Measurements from ENCODE around the gene OLFML2B.

DNA sequence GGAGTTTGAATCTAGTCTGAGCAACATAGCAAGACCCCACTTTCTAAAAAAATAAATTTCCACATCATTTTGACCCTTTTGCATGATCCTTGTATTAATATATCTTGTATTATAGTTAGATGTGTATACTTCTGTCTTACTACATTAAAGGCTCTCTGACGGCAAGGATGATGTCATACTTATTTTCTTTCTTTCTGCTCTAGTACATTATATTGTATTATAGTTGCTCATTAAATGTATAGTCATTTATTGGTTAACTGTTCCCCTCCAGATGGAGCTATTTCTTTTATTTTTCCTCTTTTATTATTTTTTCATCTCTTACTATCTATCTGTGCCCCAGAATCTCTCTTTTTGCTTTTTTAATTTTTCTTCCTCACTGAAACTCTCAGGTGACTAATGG is 15.0 kb upstream of the OLFML2B start:
- TF ChIP-seq, protein P1, sequence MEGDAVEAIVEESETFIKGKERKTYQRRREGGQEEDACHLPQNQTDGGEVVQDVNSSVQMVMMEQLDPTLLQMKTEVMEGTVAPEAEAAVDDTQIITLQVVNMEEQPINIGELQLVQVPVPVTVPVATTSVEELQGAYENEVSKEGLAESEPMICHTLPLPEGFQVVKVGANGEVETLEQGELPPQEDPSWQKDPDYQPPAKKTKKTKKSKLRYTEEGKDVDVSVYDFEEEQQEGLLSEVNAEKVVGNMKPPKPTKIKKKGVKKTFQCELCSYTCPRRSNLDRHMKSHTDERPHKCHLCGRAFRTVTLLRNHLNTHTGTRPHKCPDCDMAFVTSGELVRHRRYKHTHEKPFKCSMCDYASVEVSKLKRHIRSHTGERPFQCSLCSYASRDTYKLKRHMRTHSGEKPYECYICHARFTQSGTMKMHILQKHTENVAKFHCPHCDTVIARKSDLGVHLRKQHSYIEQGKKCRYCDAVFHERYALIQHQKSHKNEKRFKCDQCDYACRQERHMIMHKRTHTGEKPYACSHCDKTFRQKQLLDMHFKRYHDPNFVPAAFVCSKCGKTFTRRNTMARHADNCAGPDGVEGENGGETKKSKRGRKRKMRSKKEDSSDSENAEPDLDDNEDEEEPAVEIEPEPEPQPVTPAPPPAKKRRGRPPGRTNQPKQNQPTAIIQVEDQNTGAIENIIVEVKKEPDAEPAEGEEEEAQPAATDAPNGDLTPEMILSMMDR (IDR thresholded peaks at IDR 0.05; ENCODE audit: low read depth, low read length, poor library complexity, severe bottlenecking), result no peak
- no peak for TF ChIP-seq EZH2phosphoT487 (IDR thresholded peaks at IDR 0.05; ENCODE audit: borderline replicate concordance, low read length)
